ENCODE data around the gene CREB5. TPM values are rescaled to one million over a fixed set of nuclear protein-coding genes. Genes with fewer than 3 reads are reported as not detected.

CREB5 gene
- polyA plus RNA-seq, 1 experiment = 3.9 TPM

DNA sequence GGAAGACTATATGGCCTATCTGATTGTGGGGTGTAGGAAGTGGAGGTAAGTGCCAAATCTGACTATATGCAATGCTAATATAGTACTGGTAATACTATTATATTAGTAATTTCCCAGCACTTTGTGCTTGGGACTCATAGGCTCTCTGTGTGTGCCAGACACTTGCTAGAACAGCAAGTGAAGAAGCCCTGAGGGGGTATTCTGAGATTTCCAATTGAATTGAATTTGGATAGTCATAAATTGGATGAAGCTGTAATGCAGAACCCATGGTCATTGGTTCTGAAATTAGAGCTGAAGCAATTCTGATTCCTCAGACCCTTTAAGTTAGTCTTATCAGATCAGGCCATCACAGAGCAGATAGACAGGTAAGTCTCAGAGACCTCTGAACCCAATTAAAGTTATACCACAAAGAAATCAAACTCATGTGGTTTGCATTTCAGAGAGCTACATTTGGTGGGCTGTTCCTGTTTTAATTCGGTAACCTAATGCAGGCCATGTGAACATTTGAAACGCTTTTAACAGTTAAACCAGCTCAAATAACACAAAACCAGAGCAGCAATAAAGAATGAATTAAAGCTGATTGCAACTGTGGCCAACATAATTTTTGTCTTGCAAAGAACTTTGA lies 179.5 kb downstream of the CREB5 start:
- DNase-seq (ENCODE audit: low read depth) = no peak
- TF ChIP-seq, protein P1, sequence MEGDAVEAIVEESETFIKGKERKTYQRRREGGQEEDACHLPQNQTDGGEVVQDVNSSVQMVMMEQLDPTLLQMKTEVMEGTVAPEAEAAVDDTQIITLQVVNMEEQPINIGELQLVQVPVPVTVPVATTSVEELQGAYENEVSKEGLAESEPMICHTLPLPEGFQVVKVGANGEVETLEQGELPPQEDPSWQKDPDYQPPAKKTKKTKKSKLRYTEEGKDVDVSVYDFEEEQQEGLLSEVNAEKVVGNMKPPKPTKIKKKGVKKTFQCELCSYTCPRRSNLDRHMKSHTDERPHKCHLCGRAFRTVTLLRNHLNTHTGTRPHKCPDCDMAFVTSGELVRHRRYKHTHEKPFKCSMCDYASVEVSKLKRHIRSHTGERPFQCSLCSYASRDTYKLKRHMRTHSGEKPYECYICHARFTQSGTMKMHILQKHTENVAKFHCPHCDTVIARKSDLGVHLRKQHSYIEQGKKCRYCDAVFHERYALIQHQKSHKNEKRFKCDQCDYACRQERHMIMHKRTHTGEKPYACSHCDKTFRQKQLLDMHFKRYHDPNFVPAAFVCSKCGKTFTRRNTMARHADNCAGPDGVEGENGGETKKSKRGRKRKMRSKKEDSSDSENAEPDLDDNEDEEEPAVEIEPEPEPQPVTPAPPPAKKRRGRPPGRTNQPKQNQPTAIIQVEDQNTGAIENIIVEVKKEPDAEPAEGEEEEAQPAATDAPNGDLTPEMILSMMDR (IDR thresholded peaks at IDR 0.05; ENCODE audit: insufficient read depth, low read depth, low read length) = no peak
- POLR2A ChIA-PET = no interaction called here
- CTCF ChIA-PET = no interaction called here
- Histone ChIP-seq H3K4me3 (ENCODE audit: low read depth, low read length) (no peak overlapping the region), H3K27me3 (ENCODE audit: control insufficient read depth, insufficient read depth, low read length) (no peaks in the 10 kb centered on the region), H3K36me3 (ENCODE audit: control insufficient read depth, insufficient read depth, low read length) (no peaks in the 10 kb centered on the region)

GRCh38 chr7:28592861-28593260 lies 180.5 kb downstream of the CREB5 start:
- no peak for DNase-seq (ENCODE audit: low read depth)
- H3K36me3 ChIP-seq (ENCODE audit: control insufficient read depth, insufficient read depth, low read length) = no peaks in the 10 kb centered on the region
- CTCF ChIA-PET = interaction anchor here (1.0 kb wide), 1 partner anchor 17 kb away, joined by 3 read pairs; no protein-coding TSS in a partner anchor
- no peak overlapping the region for H3K4me3 ChIP-seq (ENCODE audit: low read depth, low read length)
- POLR2A ChIA-PET = no interaction called here
- no peaks in the 10 kb centered on the region for H3K27me3 ChIP-seq (ENCODE audit: control insufficient read depth, insufficient read depth, low read length)
- TF ChIP-seq, protein P1 (IDR thresholded peaks at IDR 0.05; ENCODE audit: insufficient read depth, low read depth, low read length) = no peak

- H3K4me3 ChIP-seq (ENCODE audit: low read depth, low read length) = no peak overlapping the region
- no peaks in the 10 kb centered on the region for H3K27me3 ChIP-seq (ENCODE audit: control insufficient read depth, insufficient read depth, low read length)
- DNase-seq (ENCODE audit: low read depth) = no peak
- POLR2A ChIA-PET = no interaction called here
- no peaks in the 10 kb centered on the region for H3K36me3 ChIP-seq (ENCODE audit: control insufficient read depth, insufficient read depth, low read length)
- TF ChIP-seq, protein P1 (IDR thresholded peaks at IDR 0.05; ENCODE audit: insufficient read depth, low read depth, low read length) = no peak
- CTCF ChIA-PET = interaction anchor here (0.5 kb wide), 1 partner anchor 16 kb away, joined by 3 read pairs; no protein-coding TSS in a partner anchor
Observed at GRCh38 chr7:28595076-28595475, 182.8 kb downstream of the CREB5 start.

DNA sequence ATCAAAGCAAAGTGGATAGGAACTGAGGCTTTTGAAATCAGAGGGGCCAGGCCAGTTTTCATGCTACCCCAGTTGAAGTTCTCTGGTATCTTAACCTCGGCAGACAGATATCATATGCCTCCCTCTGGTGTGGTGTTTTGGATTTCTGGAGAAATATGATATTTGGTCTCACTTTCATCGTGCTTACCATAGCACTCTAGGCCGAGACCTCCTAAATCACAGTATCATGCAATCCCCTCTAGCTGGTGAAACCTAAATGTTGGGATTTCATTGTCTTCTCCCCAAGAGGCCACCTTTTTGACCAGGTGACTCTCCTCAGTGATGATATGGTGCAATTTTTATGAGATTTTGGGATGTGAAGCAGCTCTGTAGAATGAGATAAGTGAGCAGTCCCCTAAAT lies 183.5 kb downstream of the CREB5 start:
- TF ChIP-seq, protein P1 (IDR thresholded peaks at IDR 0.05; ENCODE audit: insufficient read depth, low read depth, low read length) = no peak
- Histone ChIP-seq H3K4me3 (ENCODE audit: low read depth, low read length) (no peak overlapping the region), H3K36me3 (ENCODE audit: control insufficient read depth, insufficient read depth, low read length) (no peaks in the 10 kb centered on the region), H3K27me3 (ENCODE audit: control insufficient read depth, insufficient read depth, low read length) (no peaks in the 10 kb centered on the region)
- DNase-seq (ENCODE audit: low read depth) = no peak
- POLR2A ChIA-PET = no interaction called here
- CTCF ChIA-PET = no interaction called here

GRCh38 chr7:28596245-28596935 lies 184.1 kb downstream of the CREB5 start:
- POLR2A ChIA-PET = no interaction called here
- H3K36me3 ChIP-seq (ENCODE audit: control insufficient read depth, insufficient read depth, low read length) = no peaks in the 10 kb centered on the region
- H3K27me3 ChIP-seq (ENCODE audit: control insufficient read depth, insufficient read depth, low read length) = no peaks in the 10 kb centered on the region
- DNase-seq (ENCODE audit: low read depth) = no peak
- CTCF ChIA-PET = interaction anchor here (0.6 kb wide), 1 partner anchor 185 kb away, joined by 3 read pairs; no protein-coding TSS in a partner anchor
- no peak overlapping the region for H3K4me3 ChIP-seq (ENCODE audit: low read depth, low read length)
- TF ChIP-seq, protein P1 (IDR thresholded peaks at IDR 0.05; ENCODE audit: insufficient read depth, low read depth, low read length) = no peak

Data from BJ (cell line).